ENCODE results near the gene ST3GAL2. TPM values are rescaled to one million over a fixed set of nuclear protein-coding genes. Genes with fewer than 3 reads are reported as not detected.
A peak's percentile ranks its signal among the peaks of the same experiment; 100 is the strongest.
"Not testable (repeated sequence)": the region's sequence is repeated elsewhere in the genome, so short reads cannot be mapped to it uniquely, and the experiment has no call there.

ST3GAL2 gene
- total RNA-seq, 1 donor from 2014 or later, result 37.2 TPM

DNA sequence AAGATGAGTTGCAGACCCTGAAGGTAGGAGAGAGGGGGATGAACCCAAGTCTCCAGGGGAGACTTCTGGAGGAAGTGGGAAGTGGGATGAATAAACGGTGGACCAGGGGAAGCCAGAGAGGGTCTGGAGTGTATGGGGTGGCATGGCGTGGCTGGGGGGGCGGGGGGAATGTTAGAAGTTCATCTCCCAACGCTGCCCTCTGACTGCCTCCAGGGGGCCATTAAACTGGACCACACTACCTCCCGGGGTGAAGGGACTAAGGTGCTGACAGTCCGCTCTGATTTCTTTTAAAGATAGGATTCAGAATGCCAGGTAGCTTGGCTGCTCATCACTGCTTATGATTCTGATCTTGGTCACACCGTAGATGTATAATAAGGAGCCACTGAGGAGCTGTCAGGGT is 21.2 kb downstream of the ST3GAL2 start:
- DNase-seq (ENCODE audit: extremely low spot score, unreplicated experiment), result no peak
- H3K27me3 Mint-ChIP-seq, result no peaks in the 10 kb centered on the region
- no peak overlapping the region for H3K4me3 Mint-ChIP-seq

DNA sequence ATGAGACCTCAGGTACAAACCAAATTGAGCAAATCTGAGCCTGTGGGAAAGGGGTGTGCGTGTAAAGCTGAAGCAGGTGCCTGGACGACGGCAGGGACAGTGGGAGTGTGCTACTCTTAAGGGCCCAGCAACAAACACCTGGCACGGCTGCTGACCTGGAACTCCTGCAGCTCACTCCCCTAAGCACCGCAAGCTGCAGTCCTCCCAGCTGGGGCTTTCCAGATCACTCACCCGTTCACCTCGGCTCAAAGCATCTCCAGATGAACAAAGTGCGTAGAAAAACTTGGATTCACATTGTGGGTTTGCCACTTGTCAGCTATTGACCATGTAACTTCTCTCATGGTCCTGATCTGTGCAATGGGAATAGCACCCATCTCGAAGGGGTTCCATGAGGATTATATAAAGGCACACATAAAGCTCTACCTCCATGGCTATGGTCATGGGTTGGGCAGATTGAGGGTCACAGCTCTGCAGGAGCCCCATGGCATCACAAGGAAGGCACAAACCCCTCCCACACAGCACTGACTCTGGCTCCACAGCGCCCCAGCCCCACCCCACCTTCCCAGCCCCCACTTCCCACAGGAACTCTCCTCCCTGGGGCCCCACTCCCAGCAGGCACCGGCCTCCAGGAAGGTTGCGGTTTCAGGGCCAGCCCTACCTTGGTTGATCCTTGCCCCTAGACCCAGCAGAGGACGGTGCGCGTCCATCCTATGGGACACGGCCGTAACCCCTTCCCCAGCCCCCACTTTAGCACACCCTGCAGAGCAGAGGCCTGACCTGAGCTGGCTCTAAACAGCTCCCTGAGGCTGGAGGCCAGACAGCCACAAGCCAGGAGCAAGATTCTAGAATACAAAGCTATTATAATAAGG is 21.9 kb downstream of the ST3GAL2 start:
- Mint-ChIP-seq H3K4me3 (no peak overlapping the region), H3K9me3 (no peaks in the 10 kb centered on the region), H3K36me3 (no peaks in the 10 kb centered on the region), H3K4me1 (ENCODE audit: unreplicated experiment) (peaks cover 18% of the 10 kb centered on the region), H3K27me3 (no peaks in the 10 kb centered on the region), H3K27ac (no peak overlapping the region)
- no peak for DNase-seq (ENCODE audit: extremely low spot score, unreplicated experiment)
- TF ChIP-seq, protein P1, sequence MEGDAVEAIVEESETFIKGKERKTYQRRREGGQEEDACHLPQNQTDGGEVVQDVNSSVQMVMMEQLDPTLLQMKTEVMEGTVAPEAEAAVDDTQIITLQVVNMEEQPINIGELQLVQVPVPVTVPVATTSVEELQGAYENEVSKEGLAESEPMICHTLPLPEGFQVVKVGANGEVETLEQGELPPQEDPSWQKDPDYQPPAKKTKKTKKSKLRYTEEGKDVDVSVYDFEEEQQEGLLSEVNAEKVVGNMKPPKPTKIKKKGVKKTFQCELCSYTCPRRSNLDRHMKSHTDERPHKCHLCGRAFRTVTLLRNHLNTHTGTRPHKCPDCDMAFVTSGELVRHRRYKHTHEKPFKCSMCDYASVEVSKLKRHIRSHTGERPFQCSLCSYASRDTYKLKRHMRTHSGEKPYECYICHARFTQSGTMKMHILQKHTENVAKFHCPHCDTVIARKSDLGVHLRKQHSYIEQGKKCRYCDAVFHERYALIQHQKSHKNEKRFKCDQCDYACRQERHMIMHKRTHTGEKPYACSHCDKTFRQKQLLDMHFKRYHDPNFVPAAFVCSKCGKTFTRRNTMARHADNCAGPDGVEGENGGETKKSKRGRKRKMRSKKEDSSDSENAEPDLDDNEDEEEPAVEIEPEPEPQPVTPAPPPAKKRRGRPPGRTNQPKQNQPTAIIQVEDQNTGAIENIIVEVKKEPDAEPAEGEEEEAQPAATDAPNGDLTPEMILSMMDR (conservative IDR thresholded peaks at IDR 0.05), result no peak

More for the DNA sequence above, 21.2 kb downstream of the ST3GAL2 start:
- TF ChIP-seq, protein P1 (conservative IDR thresholded peaks at IDR 0.05), result no peak
- no peak overlapping the region for H3K27ac Mint-ChIP-seq
- H3K9me3 Mint-ChIP-seq, result no peaks in the 10 kb centered on the region
- peaks cover 21% of the 10 kb centered on the region for H3K4me1 Mint-ChIP-seq (ENCODE audit: unreplicated experiment)
- H3K36me3 Mint-ChIP-seq, result peaks cover 1% of the 10 kb centered on the region

DNA sequence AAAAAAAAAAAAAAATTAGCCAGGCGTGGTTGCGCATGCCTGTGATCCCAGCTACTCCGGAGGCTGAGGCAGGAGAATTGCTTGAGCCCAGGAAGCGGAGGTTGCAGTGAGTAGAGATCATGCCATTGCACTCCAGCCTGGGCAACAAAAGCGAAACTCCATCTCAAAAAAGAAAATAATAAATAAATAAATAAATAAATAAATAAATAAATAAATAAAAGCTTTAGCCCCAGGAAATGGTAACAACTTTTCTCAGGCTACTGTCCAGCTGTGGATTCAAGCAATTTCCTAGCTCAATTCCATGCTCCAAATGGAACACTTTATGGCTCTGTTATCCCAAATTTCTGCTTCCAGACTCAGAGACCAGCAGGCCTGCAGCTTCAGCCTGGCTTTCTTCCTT is 25.3 kb downstream of the ST3GAL2 start:
- H3K27ac Mint-ChIP-seq; H3K4me3 Mint-ChIP-seq; H3K36me3 Mint-ChIP-seq; DNase-seq (ENCODE audit: extremely low spot score, unreplicated experiment); H3K9me3 Mint-ChIP-seq; H3K27me3 Mint-ChIP-seq: not testable (repeated sequence)
- peaks cover 14% of the 10 kb centered on the region for H3K4me1 Mint-ChIP-seq (ENCODE audit: unreplicated experiment)

DNA sequence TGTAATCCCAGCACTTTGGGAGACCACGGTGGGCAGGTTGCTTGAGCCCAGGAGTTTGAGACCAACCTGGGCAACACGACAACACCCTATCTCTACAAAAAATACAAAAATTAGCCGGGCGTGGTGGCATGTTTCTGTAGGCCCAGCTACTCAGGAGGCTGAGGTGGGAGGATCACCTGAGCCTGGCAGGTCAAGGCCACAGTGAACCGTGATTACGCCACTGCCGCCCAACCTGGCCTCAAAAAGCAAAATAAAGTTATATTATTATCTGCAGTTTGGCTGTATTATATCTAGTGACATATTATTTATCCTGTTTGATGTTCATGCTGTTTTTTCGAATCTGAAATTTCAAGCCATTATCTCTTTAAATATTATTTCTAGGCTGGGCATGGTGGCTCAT is 26.5 kb downstream of the ST3GAL2 start:
- peaks cover 16% of the 10 kb centered on the region for H3K4me1 Mint-ChIP-seq (ENCODE audit: unreplicated experiment)
- H3K27ac Mint-ChIP-seq, result no peak overlapping the region
- no peaks in the 10 kb centered on the region for H3K9me3 Mint-ChIP-seq
- TF ChIP-seq, protein P1 (conservative IDR thresholded peaks at IDR 0.05), result no peak
- H3K36me3 Mint-ChIP-seq, result peaks cover 3% of the 10 kb centered on the region
- no peak overlapping the region for H3K4me3 Mint-ChIP-seq
- H3K27me3 Mint-ChIP-seq, result no peaks in the 10 kb centered on the region
- DNase-seq (ENCODE audit: extremely low spot score, unreplicated experiment), result no peak

DNA sequence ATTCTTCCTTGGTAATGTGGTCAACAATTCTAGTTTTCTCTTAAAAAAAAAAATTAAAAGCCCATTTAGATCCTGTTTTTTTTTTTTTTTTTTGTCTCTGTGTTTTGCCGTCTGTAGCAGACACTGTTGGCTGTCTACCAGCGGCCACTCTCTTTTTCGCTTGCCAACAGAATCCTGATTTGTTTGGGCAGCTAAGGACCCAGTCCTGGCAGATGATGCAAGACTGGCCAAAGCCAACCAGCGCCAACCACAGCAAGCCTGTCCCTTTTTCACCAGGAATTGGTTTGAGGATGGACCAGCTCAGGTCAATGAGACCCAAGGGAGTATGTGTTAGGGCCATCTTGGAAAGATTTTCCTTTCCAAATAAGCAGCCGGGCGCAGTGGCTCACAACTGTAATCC is 28.2 kb downstream of the ST3GAL2 start:
- Mint-ChIP-seq H3K9me3 (no peaks in the 10 kb centered on the region), H3K4me1 (ENCODE audit: unreplicated experiment) (peaks cover 18% of the 10 kb centered on the region), H3K27me3 (no peaks in the 10 kb centered on the region), H3K27ac (no peak overlapping the region), H3K36me3 (peaks cover 3% of the 10 kb centered on the region), H3K4me3 (no peak overlapping the region)
- DNase-seq (ENCODE audit: extremely low spot score, unreplicated experiment), result no peak
- TF ChIP-seq, protein P1 (conservative IDR thresholded peaks at IDR 0.05), result no peak

DNA sequence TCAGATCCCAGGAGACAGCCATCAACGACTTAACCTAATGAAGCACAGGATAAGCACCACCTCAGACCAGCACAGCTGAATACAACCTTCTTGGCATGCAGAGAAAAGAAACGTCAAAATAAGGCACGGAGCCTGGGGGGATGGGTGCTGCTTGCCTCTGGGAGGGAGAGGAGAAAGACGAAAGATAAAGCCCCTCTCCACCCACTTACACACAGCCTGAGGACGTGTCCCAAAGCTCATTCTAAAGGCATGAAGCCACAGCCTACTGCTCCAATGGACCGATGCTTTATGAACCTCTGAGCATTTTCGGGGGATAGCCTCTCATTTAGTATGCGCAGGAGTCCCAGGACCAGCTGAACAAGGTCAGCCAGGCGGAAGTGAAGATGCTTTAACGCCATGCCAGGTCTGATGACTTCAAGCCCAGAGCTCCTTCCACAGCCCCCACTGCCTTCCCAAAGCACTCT is 31.1 kb downstream of the ST3GAL2 start:
- Mint-ChIP-seq H3K9me3 (no peaks in the 10 kb centered on the region), H3K27me3 (no peaks in the 10 kb centered on the region), H3K36me3 (peaks cover 8% of the 10 kb centered on the region), H3K4me3 (no peak overlapping the region), H3K27ac (peak overlapping the region; percentile 70), H3K4me1 (ENCODE audit: unreplicated experiment) (peaks cover 21% of the 10 kb centered on the region)
- TF ChIP-seq, protein P1 (conservative IDR thresholded peaks at IDR 0.05), result no peak
- DNase-seq (ENCODE audit: extremely low spot score, unreplicated experiment), result no peak

DNA sequence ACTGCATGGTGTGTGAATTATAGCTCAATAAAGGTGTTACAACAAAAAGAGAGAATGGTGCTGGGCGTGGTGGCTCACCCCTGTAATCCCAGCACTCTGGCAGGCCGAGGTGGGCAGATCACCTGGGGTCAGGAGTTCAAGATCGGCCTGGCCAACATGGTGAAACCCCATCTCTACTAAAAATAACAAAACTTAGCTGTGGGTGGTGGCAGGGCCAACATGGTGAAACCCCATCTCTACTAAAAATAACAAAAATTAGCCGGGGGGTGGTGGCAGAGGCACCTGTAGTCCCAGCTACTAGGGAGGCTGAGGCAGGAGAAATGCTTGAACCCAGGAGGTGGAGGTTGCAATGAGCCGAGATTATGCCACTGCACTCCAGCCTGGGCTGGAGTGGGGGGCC is 32.8 kb downstream of the ST3GAL2 start:
- H3K27me3 Mint-ChIP-seq; H3K27ac Mint-ChIP-seq; H3K36me3 Mint-ChIP-seq; DNase-seq (ENCODE audit: extremely low spot score, unreplicated experiment); H3K4me3 Mint-ChIP-seq; H3K9me3 Mint-ChIP-seq: not testable (repeated sequence)
- peaks cover 21% of the 10 kb centered on the region for H3K4me1 Mint-ChIP-seq (ENCODE audit: unreplicated experiment)

All from type B pancreatic cell (in vitro differentiated cells).